H1 (cell line): ENCODE data around the gene CAP2. TPM values are rescaled to one million over a fixed set of nuclear protein-coding genes. Genes with fewer than 3 reads are reported as not detected.

Experiments used
- ASH2L ChIP-seq: fragments of 200-600, 300-600 bp; sonication (generic); IDR thresholded peaks from one replicate; pipeline ENCODE4 v1.7.1; 2017; ENCODE audit warnings: low read length
- ATF2 ChIP-seq: IDR thresholded peaks from 2 replicates; pipeline ENCODE4 v1.6.1; 2012; ENCODE audit warnings: low read length, inconsistent platforms
- CHD7 ChIP-seq: fragments of 300-600 bp; sonication (generic); IDR thresholded peaks from 2 replicates; pipeline ENCODE4 v1.7.1; 2012; ENCODE audit warnings: low read length, moderate library complexity, mild to moderate bottlenecking, inconsistent platforms; ENCODE audit not compliant: insufficient replicate concordance
- EP300 ChIP-seq, 2 experiments: IDR thresholded peaks; 1 replicate in 1 of 2; 2 replicates in 1 of 2; pipeline ENCODE4 v1.6.1; 2011 to 2012; ENCODE audit warnings: low read depth in 2 of 2, low read length in 2 of 2, mild to moderate bottlenecking in 2 of 2, borderline replicate concordance in 1 of 2, inconsistent platforms in 1 of 2, moderate library complexity in 1 of 2
- KDM4A ChIP-seq: IDR thresholded peaks from one replicate; pipeline ENCODE4 v1.7.1; 2012; ENCODE audit warnings: low read depth, mild to moderate bottlenecking, moderate library complexity, low read length, inconsistent platforms; ENCODE audit not compliant: severe bottlenecking
- MAFK ChIP-seq: IDR thresholded peaks from 2 replicates; pipeline ENCODE4 v1.6.1; 2012; ENCODE audit warnings: low read depth, mild to moderate bottlenecking, improper control_type of control experiment, low read length
- RFX5 ChIP-seq: IDR thresholded peaks from 2 replicates; pipeline ENCODE4 v1.6.1; 2011; ENCODE audit warnings: low read depth, low read length, improper control_type of control experiment, borderline replicate concordance
- SP1 ChIP-seq: IDR thresholded peaks from 2 replicates; pipeline ENCODE4 v1.6.1; 2011; ENCODE audit warnings: low read depth, low read length
- SP2 ChIP-seq: IDR thresholded peaks from 2 replicates; pipeline ENCODE4 v1.6.1; 2012; ENCODE audit warnings: mild to moderate bottlenecking, low read length, inconsistent platforms
- ZNF274 ChIP-seq: IDR thresholded peaks from 2 replicates; pipeline ENCODE4 v1.7.0; 2012; ENCODE audit warnings: low read length, borderline replicate concordance; ENCODE audit errors: extremely low read depth
- polyA plus RNA-seq, 7 experiments: library from polyadenylated mRNA; depleted of rRNA in 3 of 7; stranded (reverse) in 5 of 7; unstranded in 2 of 7; fragments of >200 nt in 5 of 7; fragments of 200-250 nt in 2 of 7; gene quantifications; 1 replicate in 5 of 7; 2 replicates in 1 of 7; 4 replicates in 1 of 7; pipeline versions ENCODE4 v1.2.1 to v1.2.3, GENCODE V29; 2011 to 2013; ENCODE audit warnings: missing spikeins in 2 of 7, mixed read lengths in 2 of 7
- total RNA-seq: library from RNA; stranded (reverse); fragmentation: NEBNext Ultra II Directional; extraction: Animal tissue kit (Norgen Biotek cat#: 25700); gene quantifications from 2 replicates; pipeline ENCODE4 v1.2.1, GENCODE V29; 2021

Gene CAP2
- total and polyA plus RNA-seq, 2 of the 8 experiments (the other 6 are each of a cell fraction or from before 2014, with no cell fraction given) = 7.2 to 10.0 TPM

- TF ChIP-seq CHD7 = no peak
- no peak for TF ChIP-seq EP300 (IDR thresholded peaks at IDR 0.05; ENCODE audit: borderline replicate concordance in 1 of 2, low read depth in 2 of 2, low read length in 2 of 2)
- TF ChIP-seq ASH2L = no peak
- no peak for TF ChIP-seq SP1
- TF ChIP-seq SP2 = no peak
- no peak for TF ChIP-seq MAFK
- no peak for TF ChIP-seq KDM4A
- no peak for TF ChIP-seq ATF2
- TF ChIP-seq ZNF274 = no peak
- no peak for TF ChIP-seq RFX5
These were observed 39.0 kb downstream of the CAP2 start (continued) for GRCh38 chr6:17432356-17432755.
